Endothelial cell (in vitro differentiated cells): Measurements from ENCODE around the gene ZNF320. TPM values are rescaled to one million over a fixed set of nuclear protein-coding genes. Genes with fewer than 3 reads are reported as not detected.
A peak's percentile ranks its signal among the peaks of the same experiment; 100 is the strongest.
"Not testable (repeated sequence)": the region's sequence is repeated elsewhere in the genome, so short reads cannot be mapped to it uniquely, and the experiment has no call there.

Source experiments
- DNase-seq: peaks from one replicate; pipeline ENCODE4 v3.0.0; 2021; ENCODE audit warnings: low spot score
- H3K27ac Mint-ChIP-seq: one replicate; pipeline ENCODE4 v1.8.0; 2021; ENCODE audit warnings: mixed read lengths, inconsistent platforms; ENCODE audit not compliant: unreplicated experiment
- H3K27me3 Mint-ChIP-seq: one replicate; pipeline ENCODE4 v1.8.0; 2021; ENCODE audit warnings: mild to moderate bottlenecking, moderate library complexity, mixed read lengths, inconsistent platforms; ENCODE audit not compliant: unreplicated experiment
- H3K36me3 Mint-ChIP-seq: one replicate; pipeline ENCODE4 v1.8.0; 2021; ENCODE audit warnings: mild to moderate bottlenecking, low read depth, mixed read lengths, inconsistent platforms; ENCODE audit not compliant: unreplicated experiment
- H3K4me1 Mint-ChIP-seq: one replicate; pipeline ENCODE4 v1.8.0; 2021; ENCODE audit warnings: mild to moderate bottlenecking, mixed read lengths, inconsistent platforms; ENCODE audit not compliant: unreplicated experiment
- H3K4me3 Mint-ChIP-seq: one replicate; pipeline ENCODE4 v1.8.0; 2021; ENCODE audit warnings: mild to moderate bottlenecking, mixed read lengths, inconsistent platforms; ENCODE audit not compliant: unreplicated experiment
- H3K9me3 Mint-ChIP-seq: one replicate; pipeline ENCODE4 v1.8.0; 2021; ENCODE audit warnings: mixed read lengths, inconsistent platforms; ENCODE audit not compliant: unreplicated experiment
- CTCF ChIP-seq: fragments of 200-600 bp; sonication (generic); IDR thresholded peaks from one replicate; pipeline ENCODE4 v1.5.0; 2021; ENCODE audit warnings: antibody characterized with exemption; ENCODE audit not compliant: unreplicated experiment
- total RNA-seq: library from RNA; stranded (reverse); fragmentation: NEBNext Ultra II Directional; extraction: Animal tissue kit (Norgen Biotek cat#: 25700); gene quantifications from one replicate; pipeline ENCODE4 v1.2.1, GENCODE V29; 2021; ENCODE audit not compliant: unreplicated experiment

The ZNF320 gene
- total RNA-seq, 1 donor from 2014 or later: 34.7 TPM

GRCh38 chr19:52943884-52944643 is 46.6 kb upstream of the ZNF320 start:
- Mint-ChIP-seq H3K27me3 (peaks cover 6% of the 10 kb centered on the region), H3K4me3 (no peak overlapping the region)
- DNase-seq: no peak

GRCh38 chr19:52943134-52943883 is 45.9 kb upstream of the ZNF320 start:
- Mint-ChIP-seq H3K27me3 (peaks cover 6% of the 10 kb centered on the region), H3K9me3 (peaks cover 4% of the 10 kb centered on the region), H3K4me3 (peak overlapping the region; percentile 83), H3K36me3 (peaks cover 21% of the 10 kb centered on the region), H3K27ac (peak overlapping the region; percentile 89), H3K4me1 (peaks cover 33% of the 10 kb centered on the region)
- DNase-seq: no peak
- TF ChIP-seq CTCF: no peak

More at GRCh38 chr19:52943884-52944643, 46.6 kb upstream of the ZNF320 start:
- peaks cover 4% of the 10 kb centered on the region for H3K9me3 Mint-ChIP-seq
- peak overlapping the region; percentile 89 for H3K27ac Mint-ChIP-seq
- no peak for TF ChIP-seq CTCF
- H3K36me3 Mint-ChIP-seq: peaks cover 20% of the 10 kb centered on the region
- peaks cover 26% of the 10 kb centered on the region for H3K4me1 Mint-ChIP-seq

GRCh38 chr19:52942386-52943133 is 45.1 kb upstream of the ZNF320 start:
- H3K27me3 Mint-ChIP-seq: peaks cover 6% of the 10 kb centered on the region
- H3K27ac Mint-ChIP-seq: peak overlapping the region; percentile 96
- peak; percentile 92 for DNase-seq
- no peak for TF ChIP-seq CTCF
- peak overlapping the region; percentile 98 for H3K4me3 Mint-ChIP-seq
- peaks cover 16% of the 10 kb centered on the region for H3K36me3 Mint-ChIP-seq
- H3K4me1 Mint-ChIP-seq: peaks cover 34% of the 10 kb centered on the region
- no peaks in the 10 kb centered on the region for H3K9me3 Mint-ChIP-seq

GRCh38 chr19:52941941-52942385 is 44.5 kb upstream of the ZNF320 start:
- TF ChIP-seq CTCF: no peak
- DNase-seq: no peak
- Mint-ChIP-seq H3K27ac (peak overlapping the region; percentile 96), H3K27me3 (peaks cover 8% of the 10 kb centered on the region), H3K4me1 (peaks cover 37% of the 10 kb centered on the region), H3K9me3 (no peaks in the 10 kb centered on the region), H3K4me3 (peak overlapping the region; percentile 98), H3K36me3 (peaks cover 18% of the 10 kb centered on the region)

GRCh38 chr19:52941523-52941922 is 44.1 kb upstream of the ZNF320 start:
- Mint-ChIP-seq H3K36me3 (peaks cover 23% of the 10 kb centered on the region), H3K4me3 (peak overlapping the region; percentile 98), H3K4me1 (peaks cover 41% of the 10 kb centered on the region), H3K27ac (peak overlapping the region; percentile 96)
- not testable (repeated sequence) for H3K9me3 Mint-ChIP-seq, DNase-seq, H3K27me3 Mint-ChIP-seq

- DNase-seq, H3K27ac Mint-ChIP-seq, H3K9me3 Mint-ChIP-seq, H3K27me3 Mint-ChIP-seq: not testable (repeated sequence)
- H3K36me3 Mint-ChIP-seq: peaks cover 20% of the 10 kb centered on the region
- peaks cover 44% of the 10 kb centered on the region for H3K4me1 Mint-ChIP-seq
- peak overlapping the region; percentile 98 for H3K4me3 Mint-ChIP-seq
These were observed 43.5 kb upstream of the ZNF320 start for GRCh38 chr19:52940905-52941304.
